ENCODE measurements around the gene EML4. TPM values are rescaled to one million over a fixed set of nuclear protein-coding genes. Genes with fewer than 3 reads are reported as not detected.

Gene EML4
- total and polyA plus RNA-seq, 2 of the 13 experiments (the other 11 are each of a cell fraction or from before 2014, with no cell fraction given), result 243 to 476 TPM

DNA sequence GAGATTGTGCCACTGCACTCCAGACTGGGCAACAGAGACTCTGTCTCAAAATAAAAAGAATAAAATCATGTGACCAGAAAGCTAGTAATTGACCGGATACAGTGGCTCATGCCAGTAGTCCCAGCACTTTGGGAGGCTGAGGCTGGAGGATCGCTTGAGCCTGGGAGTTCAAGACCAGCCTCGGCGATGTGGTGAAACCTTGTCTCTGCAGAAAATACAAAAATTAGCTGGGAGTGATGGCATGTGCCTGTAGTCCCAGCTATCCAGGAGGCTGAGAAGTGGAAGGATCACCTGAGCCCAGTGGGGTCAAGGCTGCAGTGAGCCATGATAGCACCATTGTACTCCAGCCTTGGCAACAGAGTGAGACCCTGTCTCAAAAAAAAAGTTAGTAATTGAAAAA, 155.1 kb downstream of the EML4 start (continued):
- TF ChIP-seq, protein P1, sequence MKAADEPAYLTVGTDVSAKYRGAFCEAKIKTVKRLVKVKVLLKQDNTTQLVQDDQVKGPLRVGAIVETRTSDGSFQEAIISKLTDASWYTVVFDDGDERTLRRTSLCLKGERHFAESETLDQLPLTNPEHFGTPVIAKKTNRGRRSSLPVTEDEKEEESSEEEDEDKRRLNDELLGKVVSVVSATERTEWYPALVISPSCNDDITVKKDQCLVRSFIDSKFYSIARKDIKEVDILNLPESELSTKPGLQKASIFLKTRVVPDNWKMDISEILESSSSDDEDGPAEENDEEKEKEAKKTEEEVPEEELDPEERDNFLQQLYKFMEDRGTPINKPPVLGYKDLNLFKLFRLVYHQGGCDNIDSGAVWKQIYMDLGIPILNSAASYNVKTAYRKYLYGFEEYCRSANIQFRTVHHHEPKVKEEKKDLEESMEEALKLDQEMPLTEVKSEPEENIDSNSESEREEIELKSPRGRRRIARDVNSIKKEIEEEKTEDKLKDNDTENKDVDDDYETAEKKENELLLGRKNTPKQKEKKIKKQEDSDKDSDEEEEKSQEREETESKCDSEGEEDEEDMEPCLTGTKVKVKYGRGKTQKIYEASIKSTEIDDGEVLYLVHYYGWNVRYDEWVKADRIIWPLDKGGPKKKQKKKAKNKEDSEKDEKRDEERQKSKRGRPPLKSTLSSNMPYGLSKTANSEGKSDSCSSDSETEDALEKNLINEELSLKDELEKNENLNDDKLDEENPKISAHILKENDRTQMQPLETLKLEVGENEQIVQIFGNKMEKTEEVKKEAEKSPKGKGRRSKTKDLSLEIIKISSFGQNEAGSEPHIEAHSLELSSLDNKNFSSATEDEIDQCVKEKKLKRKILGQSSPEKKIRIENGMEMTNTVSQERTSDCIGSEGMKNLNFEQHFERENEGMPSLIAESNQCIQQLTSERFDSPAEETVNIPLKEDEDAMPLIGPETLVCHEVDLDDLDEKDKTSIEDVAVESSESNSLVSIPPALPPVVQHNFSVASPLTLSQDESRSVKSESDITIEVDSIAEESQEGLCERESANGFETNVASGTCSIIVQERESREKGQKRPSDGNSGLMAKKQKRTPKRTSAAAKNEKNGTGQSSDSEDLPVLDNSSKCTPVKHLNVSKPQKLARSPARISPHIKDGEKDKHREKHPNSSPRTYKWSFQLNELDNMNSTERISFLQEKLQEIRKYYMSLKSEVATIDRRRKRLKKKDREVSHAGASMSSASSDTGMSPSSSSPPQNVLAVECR (CRISPR knock-in tag; IDR thresholded peaks at IDR 0.05; ENCODE audit: borderline replicate concordance), result no peak
- TF ChIP-seq, protein P2, sequence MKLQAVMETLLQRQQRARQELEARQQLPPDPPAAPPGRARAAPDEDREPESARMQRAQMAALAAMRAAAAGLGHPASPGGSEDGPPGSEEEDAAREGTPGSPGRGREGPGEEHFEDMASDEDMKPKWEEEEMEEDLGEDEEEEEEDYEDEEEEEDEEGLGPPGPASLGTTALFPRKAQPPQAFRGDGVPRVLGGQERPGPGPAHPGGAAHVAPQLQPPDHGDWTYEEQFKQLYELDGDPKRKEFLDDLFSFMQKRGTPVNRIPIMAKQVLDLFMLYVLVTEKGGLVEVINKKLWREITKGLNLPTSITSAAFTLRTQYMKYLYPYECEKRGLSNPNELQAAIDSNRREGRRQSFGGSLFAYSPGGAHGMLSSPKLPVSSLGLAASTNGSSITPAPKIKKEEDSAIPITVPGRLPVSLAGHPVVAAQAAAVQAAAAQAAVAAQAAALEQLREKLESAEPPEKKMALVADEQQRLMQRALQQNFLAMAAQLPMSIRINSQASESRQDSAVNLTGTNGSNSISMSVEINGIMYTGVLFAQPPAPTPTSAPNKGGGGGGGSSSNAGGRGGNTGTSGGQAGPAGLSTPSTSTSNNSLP (IDR thresholded peaks at IDR 0.05; ENCODE audit: low read depth, low read length), result no peak
- TF ChIP-seq, protein P3, sequence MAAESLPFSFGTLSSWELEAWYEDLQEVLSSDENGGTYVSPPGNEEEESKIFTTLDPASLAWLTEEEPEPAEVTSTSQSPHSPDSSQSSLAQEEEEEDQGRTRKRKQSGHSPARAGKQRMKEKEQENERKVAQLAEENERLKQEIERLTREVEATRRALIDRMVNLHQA (CRISPR knock-in tag; IDR thresholded peaks at IDR 0.05), result no peak
- TF ChIP-seq, protein P4, sequence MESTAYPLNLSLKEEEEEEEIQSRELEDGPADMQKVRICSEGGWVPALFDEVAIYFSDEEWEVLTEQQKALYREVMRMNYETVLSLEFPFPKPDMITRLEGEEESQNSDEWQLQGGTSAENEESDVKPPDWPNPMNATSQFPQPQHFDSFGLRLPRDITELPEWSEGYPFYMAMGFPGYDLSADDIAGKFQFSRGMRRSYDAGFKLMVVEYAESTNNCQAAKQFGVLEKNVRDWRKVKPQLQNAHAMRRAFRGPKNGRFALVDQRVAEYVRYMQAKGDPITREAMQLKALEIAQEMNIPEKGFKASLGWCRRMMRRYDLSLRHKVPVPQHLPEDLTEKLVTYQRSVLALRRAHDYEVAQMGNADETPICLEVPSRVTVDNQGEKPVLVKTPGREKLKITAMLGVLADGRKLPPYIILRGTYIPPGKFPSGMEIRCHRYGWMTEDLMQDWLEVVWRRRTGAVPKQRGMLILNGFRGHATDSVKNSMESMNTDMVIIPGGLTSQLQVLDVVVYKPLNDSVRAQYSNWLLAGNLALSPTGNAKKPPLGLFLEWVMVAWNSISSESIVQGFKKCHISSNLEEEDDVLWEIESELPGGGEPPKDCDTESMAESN (CRISPR knock-in tag; conservative IDR thresholded peaks at IDR 0.05), result 0 out of 2 replicates have a peak, but pooled peaks have one; percentile 40
- 0 out of 2 replicates have a peak, but pooled peaks have one; percentile 38 for TF ChIP-seq ZNF3 (CRISPR knock-in tag; IDR thresholded peaks at IDR 0.05)
- TF ChIP-seq, protein P5, sequence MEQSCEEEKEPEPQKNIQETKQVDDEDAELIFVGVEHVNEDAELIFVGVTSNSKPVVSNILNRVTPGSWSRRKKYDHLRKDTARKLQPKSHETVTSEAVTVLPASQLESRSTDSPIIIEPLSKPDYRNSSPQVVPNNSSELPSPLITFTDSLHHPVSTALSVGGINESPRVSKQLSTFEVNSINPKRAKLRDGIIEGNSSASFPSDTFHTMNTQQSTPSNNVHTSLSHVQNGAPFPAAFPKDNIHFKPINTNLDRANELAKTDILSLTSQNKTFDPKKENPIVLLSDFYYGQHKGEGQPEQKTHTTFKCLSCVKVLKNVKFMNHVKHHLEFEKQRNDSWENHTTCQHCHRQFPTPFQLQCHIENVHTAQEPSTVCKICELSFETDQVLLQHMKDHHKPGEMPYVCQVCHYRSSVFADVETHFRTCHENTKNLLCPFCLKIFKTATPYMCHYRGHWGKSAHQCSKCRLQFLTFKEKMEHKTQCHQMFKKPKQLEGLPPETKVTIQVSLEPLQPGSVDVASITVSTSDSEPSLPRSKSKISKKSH (CRISPR knock-in tag; IDR thresholded peaks at IDR 0.05; ENCODE audit: borderline replicate concordance), result no peak
- TF ChIP-seq HNRNPH1 (optimal IDR thresholded peaks at IDR 0.05; ENCODE audit: low read depth, low read length), result no peak
- no peak for TF ChIP-seq SMC3 (IDR thresholded peaks at IDR 0.05; ENCODE audit: low read length)
- TF ChIP-seq, protein P6, sequence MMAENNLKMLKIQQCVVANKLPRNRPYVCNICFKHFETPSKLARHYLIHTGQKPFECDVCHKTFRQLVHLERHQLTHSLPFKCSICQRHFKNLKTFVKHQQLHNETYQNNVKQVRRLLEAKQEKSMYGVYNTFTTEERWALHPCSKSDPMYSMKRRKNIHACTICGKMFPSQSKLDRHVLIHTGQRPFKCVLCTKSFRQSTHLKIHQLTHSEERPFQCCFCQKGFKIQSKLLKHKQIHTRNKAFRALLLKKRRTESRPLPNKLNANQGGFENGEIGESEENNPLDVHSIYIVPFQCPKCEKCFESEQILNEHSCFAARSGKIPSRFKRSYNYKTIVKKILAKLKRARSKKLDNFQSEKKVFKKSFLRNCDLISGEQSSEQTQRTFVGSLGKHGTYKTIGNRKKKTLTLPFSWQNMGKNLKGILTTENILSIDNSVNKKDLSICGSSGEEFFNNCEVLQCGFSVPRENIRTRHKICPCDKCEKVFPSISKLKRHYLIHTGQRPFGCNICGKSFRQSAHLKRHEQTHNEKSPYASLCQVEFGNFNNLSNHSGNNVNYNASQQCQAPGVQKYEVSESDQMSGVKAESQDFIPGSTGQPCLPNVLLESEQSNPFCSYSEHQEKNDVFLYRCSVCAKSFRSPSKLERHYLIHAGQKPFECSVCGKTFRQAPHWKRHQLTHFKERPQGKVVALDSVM (CRISPR knock-in tag; IDR thresholded peaks at IDR 0.05), result peak; percentile 73; the same call in 1 of the 2 replicates
- TF ChIP-seq SOX13 (IDR thresholded peaks at IDR 0.05), result no peak
- no peak for TF ChIP-seq SOX13 (CRISPR knock-in tag; conservative IDR thresholded peaks at IDR 0.05 in 1 of 2, IDR thresholded peaks at IDR 0.05 in 1 of 2)
- no peak for TF ChIP-seq ZBTB7A (CRISPR knock-in tag; IDR thresholded peaks at IDR 0.05)
- no peak for TF ChIP-seq YY1 (IDR thresholded peaks at IDR 0.05; ENCODE audit: insufficient read depth, insufficient replicate concordance, low read depth, low read length)
- TF ChIP-seq, protein P7, sequence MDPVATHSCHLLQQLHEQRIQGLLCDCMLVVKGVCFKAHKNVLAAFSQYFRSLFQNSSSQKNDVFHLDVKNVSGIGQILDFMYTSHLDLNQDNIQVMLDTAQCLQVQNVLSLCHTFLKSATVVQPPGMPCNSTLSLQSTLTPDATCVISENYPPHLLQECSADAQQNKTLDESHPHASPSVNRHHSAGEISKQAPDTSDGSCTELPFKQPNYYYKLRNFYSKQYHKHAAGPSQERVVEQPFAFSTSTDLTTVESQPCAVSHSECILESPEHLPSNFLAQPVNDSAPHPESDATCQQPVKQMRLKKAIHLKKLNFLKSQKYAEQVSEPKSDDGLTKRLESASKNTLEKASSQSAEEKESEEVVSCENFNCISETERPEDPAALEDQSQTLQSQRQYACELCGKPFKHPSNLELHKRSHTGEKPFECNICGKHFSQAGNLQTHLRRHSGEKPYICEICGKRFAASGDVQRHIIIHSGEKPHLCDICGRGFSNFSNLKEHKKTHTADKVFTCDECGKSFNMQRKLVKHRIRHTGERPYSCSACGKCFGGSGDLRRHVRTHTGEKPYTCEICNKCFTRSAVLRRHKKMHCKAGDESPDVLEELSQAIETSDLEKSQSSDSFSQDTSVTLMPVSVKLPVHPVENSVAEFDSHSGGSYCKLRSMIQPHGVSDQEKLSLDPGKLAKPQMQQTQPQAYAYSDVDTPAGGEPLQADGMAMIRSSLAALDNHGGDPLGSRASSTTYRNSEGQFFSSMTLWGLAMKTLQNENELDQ (CRISPR knock-in tag; IDR thresholded peaks at IDR 0.05; ENCODE audit: borderline replicate concordance), result no peak

Measured in HepG2 (cell line).